Glomerular visceral epithelial cell (primary cell): ENCODE measurements around the gene PHF8.
A peak's percentile ranks its signal among the peaks of the same experiment; 100 is the strongest.

ENCODE experiments used
- DNase-seq: peaks from one replicate; pipeline ENCODE4 v3.0.0-alpha.2; 2016; ENCODE audit errors: extremely low spot score

Gene PHF8

GRCh38 chrX:54012830-54013500 lies 31.3 kb downstream of the PHF8 start:
- no peak for DNase-seq

- DNase-seq: no peak
Observed at GRCh38 chrX:54007682-54008081, 36.6 kb downstream of the PHF8 start.

DNA sequence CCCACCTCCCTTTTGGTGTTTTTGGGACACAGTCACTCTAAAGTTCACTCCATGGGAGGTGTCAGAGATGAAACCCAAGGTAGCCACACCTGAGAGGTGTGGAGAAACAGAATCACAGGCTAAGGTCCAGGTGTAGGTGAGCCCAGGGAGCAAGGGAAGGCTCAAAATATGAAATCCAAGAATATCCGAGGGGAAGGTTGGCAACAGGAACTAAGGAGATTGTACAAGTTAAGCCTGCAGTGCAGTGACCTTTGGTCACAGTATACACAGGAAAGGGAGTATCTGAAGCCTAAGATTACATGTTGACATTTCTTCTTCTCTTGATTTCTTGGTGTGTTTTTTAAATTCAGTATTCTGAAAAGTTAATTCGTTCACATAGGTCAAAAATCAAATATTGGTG lies 46.5 kb downstream of the PHF8 start:
- DNase-seq: no peak

- no peak for DNase-seq
Observed at GRCh38 chrX:53992589-53992988, 51.7 kb downstream of the PHF8 start.

- DNase-seq: peak; percentile 0
Observed at GRCh38 chrX:53990171-53990570, 54.1 kb downstream of the PHF8 start.

DNA sequence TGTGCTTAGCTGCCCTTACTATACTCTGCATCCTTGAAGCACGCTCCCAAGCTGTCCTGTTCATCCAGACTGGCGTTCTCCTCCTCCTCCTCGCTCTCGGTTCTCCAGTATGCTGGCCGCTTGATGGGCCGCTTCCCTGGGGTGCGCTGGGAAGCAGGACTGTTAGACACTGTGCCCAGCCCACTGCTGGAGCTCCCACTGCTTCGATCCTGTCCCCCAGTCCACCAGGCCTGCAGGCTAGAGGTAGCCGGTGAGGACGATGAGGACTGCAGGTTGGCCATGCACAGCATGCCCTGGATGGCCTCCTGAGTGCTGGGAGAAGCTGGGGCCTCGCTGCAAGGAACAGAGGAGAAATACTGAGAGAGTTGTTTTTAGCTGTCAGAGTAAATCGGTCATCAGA lies 59.4 kb downstream of the PHF8 start:
- no peak for DNase-seq

GRCh38 chrX:53974529-53974928 lies 69.7 kb downstream of the PHF8 start:
- no peak for DNase-seq

DNA sequence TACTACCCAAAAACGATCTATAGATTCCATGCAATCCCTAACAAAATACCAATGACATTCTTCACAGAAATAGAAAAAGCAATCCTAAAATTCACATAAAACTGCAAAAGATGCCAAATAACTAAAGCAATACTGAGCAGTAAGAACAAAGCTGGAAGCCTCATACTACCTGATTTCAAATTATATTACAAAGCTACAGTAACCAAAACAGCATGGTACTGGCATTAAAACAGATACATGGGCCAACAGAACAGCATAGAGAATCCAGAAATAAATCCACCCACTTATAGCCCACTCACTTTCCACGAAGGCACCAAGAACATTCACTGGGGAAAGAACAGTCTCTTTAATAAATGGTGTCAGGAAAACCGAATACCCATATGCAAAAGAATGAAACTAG lies 74.7 kb downstream of the PHF8 start:
- DNase-seq: no peak

DNA sequence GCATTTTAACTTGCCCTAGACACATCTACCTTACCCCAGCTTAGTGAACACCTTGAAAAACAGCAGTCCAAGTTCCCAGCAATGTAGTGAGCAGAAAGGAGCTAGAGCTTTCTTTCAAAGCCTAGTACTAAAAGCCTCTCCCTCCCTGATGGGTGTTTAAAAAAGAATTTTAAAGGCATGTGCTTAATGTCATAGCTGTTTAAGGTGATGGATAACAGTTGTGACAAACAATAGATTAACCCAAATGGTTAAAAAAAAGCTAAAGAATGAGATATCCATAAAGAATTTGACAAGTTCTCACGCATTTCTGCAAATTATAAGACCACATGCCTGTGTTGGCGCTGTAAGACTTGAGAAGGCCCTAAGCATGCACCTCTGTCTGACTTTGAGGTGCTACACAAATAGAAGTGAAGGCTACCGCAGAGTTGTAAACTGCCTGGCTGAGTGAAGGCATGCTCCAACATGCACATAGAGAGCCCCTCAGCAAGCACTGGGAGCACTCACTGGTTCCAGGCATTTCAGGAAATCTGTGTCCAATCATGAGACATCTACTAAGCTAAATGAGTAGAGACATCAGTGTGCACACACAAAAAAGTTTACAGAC lies 94.0 kb downstream of the PHF8 start:
- no peak for DNase-seq

GRCh38 chrX:53940180-53940579 lies 104.1 kb downstream of the PHF8 start:
- DNase-seq: no peak

DNA sequence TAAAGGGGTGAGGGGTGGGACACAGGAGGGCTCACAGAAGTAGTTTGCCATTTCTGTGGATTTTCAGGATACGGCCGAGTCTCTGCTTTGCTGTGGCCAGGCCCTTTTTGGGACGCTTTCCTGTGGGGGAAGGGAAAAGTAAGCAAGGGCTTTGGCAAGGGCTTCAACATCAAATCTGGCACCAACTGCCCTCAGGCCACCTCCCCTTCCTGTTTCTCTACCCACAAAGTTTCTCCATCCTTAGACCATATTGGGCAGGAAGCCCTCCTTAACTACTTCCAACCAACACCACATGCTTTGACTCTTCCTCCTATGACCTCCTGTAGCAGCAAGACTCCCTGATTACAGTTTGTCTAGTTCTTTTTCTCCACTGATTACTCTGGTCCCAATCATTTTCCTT lies 105.1 kb downstream of the PHF8 start:
- no peak for DNase-seq

- peak; percentile 47 for DNase-seq
Observed at GRCh38 chrX:53930515-53931380, 113.5 kb downstream of the PHF8 start.

GRCh38 chrX:53926030-53926429 lies 118.2 kb downstream of the PHF8 start:
- no peak for DNase-seq

- no peak for DNase-seq
Observed at GRCh38 chrX:53918702-53919101, 125.6 kb downstream of the PHF8 start.

DNA sequence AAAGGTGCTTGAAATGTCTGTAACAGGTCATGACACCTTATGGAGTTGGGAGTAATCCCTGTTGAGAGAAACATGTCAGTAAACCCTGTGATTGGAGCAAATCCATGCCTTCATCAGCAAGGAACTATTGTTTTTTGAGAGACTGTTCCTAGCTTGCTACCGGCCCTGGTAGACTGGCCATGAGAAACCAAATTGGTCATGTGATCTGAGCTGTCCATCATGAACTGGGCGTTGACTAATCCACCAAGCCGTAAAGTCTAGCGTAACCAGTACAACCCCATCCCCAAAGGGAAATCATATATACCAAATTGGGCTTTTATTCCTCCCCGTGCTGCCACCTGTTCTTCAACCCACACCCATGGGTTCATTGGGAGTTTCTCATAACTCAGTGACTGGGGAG lies 143.7 kb downstream of the PHF8 start:
- DNase-seq: no peak

DNA sequence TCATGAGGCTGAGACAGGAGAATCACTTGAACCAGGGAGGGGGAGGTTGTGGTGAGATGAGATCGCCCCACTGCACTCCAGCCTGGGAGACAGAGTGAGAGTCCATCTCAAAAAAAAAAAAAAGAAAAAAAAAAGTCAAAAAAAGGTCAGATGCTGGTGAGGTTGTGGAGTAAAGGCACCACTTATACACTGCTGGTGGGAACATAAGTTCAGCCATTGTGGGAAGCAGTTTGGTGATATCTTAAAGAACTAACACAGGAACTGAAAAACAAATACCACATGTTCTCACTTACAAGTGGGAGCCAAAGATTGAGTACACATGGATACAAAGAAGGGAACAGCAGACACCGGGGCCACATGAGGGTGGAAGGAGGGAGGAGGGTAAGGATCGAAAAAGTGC lies 149.0 kb downstream of the PHF8 start:
- DNase-seq: no peak
